LoVo (cell line): ENCODE results near the gene NECAB2.

Source experiments
- DNase-seq: peaks from one replicate; pipeline ENCODE4 v3.0.0-alpha.2; 2016; ENCODE audit warnings: low spot score

Gene NECAB2

DNA sequence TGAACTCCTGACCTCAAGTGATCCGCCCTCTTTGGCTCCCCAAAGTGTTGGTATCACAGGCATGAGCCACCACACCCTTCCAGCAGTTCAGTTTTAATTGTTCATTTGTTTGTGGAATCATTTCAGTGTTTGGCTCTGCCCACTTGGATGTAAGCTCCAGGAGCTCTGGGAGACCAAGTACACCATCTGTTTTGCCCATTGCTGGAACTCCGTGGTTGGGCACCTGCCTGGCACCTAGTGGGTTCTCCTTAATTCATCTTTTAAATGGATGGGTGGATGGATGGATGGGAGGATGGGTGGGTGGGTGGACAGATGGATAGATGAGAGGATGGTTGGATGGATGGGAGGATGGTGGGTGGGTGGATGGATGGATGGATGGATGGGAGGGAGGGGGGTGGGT lies 953 bp upstream of the NECAB2 start:
- DNase-seq, result no peak

DNA sequence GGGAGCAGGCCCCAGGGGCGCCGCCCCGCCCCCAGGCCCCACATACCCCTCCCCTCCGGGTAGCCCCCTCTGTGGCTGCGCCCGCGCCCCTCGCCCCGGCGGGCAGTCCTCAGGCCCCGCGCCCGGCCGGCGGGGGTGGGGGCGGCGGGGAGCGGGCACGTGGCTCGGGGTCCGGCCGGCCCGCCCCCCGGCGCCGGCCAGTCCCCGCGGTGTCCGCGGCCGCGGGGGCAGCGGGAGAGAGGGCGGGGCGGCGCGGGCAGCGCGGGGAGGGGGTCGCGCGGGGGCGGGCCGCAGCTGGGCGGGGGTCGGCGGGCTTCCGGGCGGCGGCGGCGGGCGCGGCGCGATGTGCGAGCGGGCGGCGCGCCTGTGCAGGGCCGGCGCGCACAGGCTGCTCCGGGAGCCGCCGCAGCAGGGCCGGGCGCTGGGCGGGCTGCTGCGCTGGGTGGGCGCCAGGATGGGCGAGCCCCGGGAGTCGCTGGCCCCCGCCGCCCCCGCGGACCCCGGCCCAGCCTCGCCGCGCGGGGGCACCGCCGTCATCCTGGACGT lies 335 bp downstream of the NECAB2 start:
- no peak for DNase-seq

DNA sequence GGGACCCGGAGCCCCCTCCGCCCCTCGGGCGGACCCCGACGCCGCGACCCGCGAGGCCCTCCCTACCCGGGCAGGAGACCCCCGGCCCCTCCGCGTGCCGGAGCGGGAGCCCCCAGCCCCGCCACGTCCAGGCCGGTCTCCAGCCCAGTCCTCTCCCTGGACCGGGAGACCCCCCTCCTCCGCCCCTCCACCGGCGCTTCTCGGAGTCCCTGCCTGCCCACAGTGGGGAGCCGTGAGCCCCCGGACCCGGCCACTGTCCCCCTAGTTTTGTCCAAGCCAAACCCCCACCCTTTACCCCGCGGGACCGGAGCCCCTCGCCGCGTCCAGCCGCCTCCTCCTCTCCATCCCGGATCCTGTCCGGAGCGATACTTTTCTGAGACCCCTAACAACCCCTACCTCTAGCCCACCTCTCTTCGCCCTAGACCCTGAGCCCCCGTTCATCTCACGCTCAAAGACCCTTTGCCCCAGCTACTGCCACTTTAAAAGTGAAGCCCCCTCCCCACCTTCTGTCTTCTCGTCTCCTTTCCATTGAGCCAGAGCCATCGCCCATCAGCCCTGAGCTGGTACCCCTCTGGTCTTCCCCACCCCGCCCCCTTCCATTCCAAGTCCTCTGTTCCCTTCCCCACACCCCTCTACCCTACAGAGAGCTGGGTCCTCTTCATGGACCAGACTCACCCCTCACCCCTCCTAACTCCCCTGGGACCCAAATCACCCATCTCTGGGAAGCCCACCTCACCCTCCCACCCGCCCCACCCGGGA lies 1.0 kb downstream of the NECAB2 start:
- no peak for DNase-seq

DNA sequence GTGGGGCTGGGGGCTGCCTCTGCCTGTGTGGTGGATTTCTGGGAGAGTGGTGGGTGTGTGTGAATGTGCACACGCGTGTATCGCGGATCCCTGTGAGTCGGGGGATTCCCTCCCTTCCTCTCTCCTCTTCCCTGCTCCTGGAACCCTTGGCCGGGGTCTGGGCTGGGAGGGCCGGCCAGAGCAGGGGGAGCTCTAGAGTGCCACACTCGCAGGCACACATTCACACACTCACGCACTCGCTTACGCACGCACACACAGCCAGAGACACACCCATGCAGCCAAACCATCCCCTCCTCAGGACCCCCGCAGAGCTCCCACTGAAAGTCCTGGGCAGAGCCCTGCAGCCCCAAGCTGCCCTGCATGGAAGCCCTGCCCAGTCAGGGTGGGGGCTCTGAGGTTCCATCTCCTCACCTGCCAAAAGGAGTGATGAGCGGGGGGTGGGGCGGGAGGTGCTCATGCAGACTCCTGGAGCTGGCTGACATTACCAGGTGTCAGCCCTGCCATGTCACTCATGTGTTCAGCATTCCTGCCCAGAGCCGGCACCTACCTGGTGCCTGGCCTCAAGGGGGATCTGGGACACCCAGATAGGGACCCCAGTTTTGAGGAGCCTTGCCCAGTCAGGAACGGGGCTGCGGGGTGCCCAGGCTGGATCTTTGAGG lies 1.9 kb downstream of the NECAB2 start:
- no peak for DNase-seq

DNA sequence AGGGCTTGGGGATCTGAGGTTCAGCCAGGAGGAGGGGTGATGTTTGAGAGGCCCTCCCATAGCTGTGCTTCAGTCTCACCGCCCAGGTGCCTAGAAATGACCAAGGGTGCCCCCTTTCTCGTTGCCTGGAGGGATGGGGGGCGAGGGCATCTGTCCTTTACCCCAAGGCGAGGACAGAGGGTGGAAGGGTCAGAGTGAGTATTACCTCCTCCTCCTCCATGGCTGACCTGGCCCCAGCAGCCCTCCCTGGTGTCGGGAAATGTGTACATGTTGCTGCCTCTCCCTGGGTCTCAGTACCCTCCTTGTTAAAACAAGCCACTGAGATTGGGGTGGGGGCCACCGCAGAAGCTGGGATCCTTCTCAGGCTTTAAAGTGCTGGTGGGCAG lies 2.4 kb downstream of the NECAB2 start:
- no peak for DNase-seq

DNA sequence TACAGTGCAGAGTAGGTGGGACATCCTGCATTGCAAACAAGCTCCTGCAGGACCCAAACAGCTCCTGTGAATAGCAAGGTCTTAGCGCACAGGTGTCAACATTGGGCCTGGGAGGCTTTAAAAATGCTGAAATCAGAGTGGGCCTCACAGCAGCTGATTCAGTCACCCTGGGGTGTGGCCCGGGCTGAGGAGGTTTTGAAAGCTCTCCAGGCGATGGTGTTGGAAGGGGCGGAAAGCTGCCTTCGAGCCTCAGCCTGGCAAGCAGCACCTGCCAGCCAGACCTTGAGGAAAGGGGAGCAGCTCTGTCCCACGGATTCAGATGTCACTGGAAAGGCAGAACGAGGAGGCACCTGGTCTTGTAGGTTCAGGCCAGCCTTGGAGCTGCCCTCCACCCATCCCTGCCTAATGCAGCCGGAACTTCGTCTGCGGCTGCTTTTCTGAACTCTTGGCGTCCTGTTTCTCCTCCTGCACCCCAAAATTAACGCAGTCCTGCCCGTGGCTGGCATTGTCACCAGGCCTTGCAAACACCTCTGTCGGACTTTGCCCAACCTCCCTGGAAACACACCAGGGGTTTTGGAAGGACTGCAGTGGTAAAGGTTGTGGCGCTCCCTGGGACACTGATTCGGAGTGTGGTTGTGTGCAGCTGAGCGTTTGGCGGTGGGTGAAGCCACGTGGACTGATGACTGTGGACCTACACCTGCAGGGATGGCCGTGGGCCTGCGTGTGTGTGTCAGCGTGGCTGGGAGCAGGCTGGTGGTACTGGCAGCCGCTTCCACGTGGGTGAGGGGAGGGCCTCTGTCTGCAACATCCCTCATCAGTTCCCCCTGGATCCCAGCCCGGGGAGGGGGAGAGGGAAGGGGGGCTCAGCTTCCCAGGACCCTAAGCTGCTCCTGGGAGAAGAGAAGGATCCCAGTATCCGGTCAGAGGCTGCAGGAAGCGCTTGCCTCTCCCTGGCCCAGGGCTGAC lies 3.4 kb downstream of the NECAB2 start:
- no peak for DNase-seq

DNA sequence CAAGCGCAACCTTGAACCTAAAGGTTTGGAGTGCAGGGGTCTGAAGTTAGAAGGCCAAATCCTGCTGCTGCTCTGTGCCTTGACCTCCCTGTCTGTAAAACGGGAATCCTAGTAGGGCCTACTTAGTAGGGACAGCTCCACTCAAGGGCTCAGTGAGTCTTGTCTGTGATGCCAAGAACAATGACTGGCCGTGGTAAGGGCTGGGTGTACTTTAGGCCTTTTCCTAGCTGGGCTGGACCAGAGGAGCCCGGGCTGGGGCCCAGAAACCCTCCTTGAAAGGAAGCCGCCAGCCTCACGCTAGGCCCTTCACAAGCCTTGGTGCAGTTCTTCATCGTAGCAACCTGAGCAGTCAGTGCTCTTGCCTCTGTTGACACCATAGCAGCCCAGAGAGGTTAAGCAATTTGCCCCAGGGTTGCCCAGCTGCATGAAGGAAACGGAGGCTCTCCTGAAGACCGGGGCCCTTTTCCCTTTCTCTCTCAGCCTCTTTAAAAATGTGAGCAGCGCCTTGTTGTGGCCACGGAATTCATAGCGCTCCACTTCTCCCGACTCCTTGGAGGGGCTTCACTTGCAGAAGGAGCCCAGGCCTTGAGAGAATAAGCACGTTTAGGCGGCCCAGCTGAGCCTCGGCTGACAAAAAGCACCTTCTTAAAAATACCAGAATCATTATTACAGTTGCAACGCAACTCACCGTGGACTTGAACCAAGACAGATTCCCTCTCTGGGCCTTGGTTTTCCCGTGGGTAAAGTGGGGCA lies 4.4 kb downstream of the NECAB2 start:
- no peak for DNase-seq

DNA sequence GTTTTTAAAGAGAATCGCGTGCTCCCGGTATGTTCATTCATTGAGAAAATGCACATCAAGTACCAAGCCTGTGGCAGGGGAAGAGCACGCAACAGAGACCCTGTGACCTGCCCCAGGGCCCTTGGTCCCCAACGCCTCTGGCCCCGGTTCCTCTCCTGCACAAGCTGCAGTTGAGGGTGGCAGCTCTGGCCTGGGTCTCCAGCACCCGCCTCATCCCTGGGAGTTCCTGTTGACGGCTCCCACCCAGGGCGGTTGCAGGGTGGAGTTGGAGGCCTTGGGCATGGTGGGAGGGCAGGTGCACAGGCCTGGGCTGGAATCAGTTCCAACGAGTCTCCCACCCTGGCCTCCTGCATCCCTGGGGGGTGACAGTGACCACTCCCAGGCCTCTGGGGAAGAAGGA lies 5.0 kb downstream of the NECAB2 start:
- no peak for DNase-seq

DNA sequence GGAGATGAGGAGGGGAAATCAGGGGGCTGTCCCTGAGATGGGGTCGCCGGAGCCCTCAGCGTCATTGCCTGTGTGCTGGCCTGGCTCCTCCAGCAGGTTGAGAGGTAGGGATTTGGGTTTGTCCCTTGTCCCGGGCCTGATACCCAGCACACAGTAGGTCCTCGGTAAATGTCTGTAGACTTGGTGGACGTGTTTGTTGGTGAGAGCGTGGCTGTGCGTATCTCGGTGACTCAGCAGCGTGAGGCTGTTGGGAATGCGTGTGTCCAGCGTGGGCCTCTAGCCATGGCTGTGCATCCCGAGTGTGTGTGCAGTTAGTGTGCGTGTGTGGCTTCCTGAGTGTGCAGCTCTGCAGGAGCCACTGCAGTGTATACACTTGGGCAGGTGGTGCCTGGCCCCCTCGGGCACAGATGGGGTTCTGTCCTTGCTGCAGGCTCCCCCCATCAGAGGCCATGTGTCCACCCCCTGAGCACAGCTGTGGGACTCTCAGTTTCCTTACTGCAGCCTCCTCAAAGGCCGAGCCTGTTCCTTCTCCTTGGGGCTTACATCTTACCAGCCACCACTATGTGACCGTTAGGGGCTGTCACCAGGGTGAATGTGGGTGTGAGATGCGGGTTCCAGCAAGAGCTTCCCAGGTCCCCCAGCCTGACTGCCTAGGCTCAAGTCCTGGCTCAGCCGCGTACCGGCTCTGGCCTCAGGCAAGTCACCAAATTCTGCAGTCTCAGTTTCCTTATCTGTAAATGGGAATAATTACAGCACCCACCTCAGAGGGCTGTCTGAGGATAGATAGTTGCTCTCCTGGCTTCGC lies 5.7 kb downstream of the NECAB2 start:
- no peak for DNase-seq

DNA sequence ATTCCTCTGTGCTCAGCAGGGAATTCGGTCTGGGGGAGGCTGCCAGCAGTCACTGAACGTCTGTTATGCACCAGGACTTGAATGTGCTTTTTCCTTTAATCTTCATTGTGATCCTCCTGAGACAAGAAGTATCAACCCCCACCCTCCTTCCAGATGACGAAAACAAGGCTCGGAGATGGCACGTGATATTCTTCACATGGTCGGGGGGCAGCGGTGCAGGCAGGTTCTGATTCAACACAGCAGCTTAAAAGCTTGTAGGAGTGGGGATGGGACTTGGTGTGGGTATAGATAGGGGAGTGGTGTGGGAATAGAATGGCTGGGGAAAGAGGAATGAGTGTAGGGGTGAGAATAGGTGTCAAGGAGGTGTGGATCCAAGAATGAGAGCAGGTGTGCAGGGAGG lies 6.4 kb downstream of the NECAB2 start:
- no peak for DNase-seq

DNA sequence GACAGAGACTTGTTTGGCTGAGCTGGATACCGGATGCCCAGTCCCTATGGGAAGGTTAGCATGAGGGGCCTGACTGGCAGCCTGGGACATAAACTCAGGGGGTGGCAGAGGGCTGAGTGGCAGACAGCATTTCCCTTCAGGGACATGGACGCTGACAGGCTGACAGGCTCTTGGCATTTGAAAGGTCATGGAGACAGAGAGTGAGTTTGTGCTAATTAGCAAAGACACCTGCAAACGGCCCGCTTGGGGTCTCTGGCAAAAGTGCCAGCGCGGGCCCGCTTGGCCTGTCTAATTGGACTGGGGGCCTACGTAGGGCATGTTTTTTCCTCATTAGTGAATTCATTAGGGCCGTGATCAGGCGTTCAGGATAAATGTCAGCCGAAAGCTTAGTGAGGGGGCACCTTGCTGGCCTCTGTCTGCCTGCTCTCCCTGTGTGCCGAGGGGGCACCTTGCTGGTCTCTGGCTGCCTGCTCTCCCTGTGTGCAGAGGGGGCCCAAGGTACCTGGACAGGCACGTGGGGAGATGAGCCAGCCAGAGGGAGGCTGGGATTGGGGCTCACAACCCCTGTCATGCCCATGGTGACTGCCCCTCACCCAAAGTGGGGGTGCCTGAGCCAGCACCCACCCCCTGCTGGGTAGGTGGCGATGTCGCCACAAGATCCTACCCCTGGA lies 7.7 kb downstream of the NECAB2 start:
- DNase-seq, result no peak

DNA sequence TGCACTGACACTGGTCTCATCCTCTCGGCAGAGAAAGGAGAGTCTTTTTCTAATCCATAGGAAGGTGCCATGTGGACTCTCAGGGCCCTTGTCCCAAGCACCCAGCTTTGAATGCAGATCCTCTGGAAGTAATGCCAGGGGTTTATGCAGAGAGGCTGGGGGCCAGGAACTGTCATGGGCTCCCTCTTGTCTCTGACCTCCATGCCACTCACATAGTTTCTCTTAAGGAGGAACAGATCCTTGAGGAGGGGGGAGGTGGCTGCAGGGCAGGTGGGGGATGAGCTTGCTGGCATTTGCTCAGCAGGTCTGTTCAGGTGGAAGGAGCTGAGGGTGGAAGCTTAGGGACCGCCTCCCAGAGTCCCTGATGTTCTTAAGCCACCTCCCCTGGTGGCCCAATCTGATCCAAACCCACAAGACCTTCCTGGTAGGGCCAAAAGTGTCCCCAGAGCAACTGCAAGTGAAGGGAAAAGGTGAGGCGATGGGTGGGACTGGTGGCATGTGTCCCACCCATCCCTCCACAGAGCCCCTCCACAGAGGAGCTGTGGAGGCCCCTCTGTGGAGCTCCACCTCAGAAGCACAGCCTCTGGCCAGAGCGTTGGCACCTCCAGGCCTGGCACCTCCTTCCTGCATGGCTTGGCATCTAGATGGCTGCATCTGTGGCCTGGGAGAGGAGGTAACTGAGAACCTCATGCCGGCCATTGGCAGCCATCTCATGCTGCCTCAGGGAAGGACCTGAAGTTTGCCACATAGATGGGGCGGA lies 9.2 kb downstream of the NECAB2 start:
- no peak for DNase-seq

DNA sequence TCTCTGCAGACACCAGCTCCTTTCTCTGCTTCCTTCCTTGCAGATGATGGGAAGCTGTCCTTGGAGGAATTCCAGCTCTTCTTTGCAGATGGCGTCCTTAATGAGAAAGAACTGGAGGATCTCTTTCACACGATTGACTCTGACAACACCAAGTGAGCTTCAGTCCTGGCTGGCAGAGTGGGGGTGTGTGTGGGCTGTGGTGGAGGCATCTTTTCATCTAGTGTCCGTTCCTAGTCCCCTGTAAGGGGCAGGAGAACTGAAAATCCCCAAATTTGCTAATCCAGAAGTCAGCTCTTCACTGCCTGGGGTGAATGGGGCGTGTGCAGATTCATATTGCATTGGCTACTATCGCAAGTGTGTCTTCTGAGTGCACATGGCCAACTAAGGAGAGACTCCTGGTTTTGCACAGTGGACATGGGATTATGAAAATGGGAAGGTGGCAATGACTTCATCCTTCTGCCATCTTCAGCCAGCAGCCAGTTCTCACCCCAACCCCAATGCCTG lies 10.4 kb downstream of the NECAB2 start:
- DNase-seq, result no peak

DNA sequence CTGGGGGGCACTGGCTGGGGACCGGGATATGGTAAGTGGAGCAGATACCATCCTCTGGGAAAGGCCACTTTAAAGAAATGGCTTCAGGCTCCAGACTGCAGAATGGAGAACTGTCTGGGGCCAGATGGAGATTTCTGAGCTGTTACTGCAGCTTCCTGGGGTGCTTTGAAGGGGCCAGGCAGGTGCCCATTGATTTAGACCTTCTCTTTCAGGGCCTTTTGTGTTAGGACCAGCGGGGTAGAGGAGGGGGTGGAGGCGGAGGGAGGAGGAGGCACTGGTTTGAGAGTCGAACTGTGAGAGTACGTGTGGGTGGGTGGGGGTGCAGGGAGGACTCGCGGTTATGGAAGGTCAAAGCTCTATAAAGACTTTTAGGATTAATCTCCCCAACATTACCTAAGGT lies 11.4 kb downstream of the NECAB2 start:
- DNase-seq, result no peak

DNA sequence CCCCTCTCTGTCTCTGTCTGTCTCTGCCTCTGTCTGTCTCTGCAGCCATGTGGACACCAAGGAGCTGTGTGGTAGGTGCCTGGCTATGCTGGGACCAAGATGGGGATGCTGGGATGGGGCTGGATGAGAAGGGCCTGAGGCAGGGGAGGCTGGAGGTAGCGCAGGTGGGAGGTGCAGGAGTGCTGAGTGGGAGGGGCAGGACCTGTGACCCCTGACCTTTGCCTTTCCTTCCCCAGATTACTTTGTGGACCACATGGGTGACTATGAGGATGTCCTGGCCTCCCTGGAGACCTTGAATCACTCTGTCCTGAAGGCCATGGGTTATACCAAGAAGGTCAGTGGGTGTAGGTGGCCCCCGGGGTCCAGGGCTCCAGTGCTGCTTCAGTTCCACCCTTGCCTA lies 12.8 kb downstream of the NECAB2 start:
- no peak for DNase-seq

DNA sequence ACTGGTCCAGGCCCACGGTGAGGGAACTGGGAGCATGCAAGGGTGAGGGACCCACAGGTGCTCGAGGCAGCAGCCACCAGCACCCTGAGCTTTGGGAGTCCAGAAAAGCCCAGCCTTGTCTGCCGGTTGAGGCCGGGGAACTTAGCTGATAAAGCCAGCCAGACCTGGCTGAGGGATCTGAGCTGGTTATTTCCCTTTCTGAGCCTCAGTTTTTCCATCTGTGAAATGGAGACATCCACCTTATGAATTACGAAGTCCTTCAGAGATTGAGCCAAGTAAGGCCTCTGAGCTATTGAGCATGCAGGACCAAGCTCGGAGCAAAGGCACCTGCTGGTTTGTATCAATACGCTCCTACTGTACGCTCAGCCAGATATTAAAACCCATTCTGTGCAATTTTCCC lies 13.8 kb downstream of the NECAB2 start:
- DNase-seq, result no peak

DNA sequence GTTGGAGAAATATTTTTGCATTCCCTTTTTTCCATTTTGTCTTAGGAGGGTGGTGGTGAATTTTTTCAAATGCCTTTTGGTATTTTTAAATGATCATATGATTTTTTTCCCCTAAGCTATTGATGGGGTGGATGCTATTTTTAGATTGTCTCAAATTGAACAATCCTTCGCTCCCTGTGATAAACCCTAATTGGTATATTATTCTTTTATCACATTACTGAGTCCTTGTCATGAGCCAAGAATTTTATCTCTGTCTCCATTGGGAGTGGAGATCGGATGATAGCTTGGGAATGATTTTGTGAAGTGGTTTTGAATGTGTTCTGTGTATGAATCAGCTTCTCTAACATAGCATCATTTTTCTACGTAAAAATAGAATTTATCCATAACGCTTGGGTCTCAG lies 15.4 kb downstream of the NECAB2 start:
- no peak for DNase-seq

DNA sequence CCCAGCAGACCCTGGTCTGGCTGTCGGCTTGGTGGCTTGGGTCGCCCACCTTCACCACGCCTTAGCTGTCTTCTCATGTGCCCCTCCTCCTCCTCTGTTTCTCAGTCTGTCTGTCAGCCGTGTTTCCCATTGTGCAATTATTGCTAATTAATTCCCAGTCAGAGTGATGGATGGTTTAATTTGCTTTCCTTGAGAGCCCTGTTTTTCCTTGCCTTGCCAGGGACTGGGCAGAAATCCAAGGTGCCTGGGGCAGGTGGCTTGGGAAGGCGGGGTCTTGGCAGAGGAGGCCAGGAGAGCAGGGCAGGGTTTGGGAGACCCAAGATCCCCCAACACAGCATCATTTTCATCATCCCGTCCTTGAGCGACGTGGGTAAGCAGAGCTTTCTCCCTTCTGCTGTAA lies 21.3 kb downstream of the NECAB2 start:
- no peak for DNase-seq

DNA sequence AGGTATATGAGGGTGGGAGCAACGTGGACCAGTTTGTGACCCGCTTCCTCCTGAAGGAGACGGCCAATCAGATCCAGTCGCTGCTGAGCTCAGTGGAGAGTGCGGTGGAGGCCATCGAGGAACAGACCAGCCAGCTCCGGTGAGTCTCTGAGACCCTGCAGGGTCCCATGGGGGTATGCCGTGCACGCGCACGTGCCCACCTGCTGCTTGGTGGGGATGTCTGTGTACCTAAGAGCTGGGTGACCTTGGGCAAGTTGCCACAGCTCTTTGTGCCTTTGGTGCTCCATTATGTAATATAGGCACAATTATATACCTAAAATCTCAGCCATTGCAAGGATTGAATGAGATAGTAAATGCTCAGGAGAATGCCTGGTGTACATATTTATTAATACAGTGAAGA lies 22.4 kb downstream of the NECAB2 start:
- no peak for DNase-seq
